ENCODE measurements around the gene FBXO24.

DNA sequence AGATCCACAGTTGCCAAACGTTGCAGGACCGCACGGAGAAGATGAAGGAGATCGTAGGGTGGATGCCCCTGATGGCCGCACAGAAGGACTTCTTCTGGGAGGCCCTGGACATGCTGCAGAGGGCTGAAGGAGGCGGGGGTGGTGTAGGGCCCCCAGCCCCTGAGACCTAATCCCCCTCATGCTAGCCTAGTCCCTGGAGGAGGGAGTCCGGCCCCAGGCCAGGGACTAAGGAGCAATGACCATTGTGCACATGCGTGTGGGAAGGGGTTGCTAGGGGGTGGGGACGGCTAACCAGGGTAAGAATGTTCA is 14.6 kb downstream of the FBXO24 start:
- TF ChIP-seq, protein P1, sequence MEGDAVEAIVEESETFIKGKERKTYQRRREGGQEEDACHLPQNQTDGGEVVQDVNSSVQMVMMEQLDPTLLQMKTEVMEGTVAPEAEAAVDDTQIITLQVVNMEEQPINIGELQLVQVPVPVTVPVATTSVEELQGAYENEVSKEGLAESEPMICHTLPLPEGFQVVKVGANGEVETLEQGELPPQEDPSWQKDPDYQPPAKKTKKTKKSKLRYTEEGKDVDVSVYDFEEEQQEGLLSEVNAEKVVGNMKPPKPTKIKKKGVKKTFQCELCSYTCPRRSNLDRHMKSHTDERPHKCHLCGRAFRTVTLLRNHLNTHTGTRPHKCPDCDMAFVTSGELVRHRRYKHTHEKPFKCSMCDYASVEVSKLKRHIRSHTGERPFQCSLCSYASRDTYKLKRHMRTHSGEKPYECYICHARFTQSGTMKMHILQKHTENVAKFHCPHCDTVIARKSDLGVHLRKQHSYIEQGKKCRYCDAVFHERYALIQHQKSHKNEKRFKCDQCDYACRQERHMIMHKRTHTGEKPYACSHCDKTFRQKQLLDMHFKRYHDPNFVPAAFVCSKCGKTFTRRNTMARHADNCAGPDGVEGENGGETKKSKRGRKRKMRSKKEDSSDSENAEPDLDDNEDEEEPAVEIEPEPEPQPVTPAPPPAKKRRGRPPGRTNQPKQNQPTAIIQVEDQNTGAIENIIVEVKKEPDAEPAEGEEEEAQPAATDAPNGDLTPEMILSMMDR (IDR thresholded peaks at IDR 0.05; ENCODE audit: insufficient read depth, low read depth, low read length): no peak
- no peak for TF ChIP-seq EZH2 (IDR thresholded peaks at IDR 0.05; ENCODE audit: insufficient read depth, low read length)
